EL (cell line): ENCODE measurements around the gene IFT52.

Experiments used
- DNase-seq: peaks from one replicate; pipeline ENCODE4 v3.0.0-alpha.2; 2016

IFT52 gene

DNA sequence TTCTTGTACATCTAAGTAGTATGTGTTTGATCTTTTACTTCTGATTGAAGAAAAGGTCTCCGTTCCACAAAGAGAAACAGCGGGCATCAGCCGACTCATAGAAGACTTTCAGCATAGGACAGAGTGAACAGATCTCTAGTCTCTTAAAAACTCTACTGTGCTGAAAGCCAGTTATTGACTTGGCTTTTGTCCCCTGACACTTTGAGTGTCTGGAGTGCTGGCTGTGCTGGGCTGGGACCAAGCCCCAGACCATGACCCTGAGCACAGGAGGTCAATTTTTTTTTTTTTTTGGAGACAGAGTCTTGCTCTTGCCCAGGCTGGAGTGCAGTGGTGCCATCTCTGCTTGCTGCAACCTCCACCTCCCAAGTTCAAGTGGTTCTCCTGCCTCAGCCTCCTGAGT lies 104.0 kb downstream of the IFT52 start:
- DNase-seq = no peak

DNA sequence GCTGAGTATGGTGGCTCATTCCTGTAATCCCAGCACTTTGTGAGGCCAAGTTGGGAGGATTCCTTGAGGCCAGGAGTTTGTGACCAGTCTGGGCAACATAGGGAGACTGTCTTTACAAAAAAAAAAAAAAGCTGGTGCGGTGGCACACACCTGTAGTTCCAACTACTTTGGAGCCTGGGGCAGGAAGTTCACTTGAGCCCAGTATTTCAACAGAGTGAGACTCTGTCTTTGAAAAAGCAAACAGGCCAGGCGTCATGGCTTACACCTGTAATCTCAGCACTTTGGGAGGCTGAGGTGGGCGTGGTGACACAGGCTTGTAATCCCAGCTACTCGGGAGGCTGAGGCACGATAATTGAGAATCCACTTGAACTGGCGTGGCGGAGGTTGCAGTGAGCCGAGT lies 104.8 kb downstream of the IFT52 start:
- no peak for DNase-seq
